ENCODE results near the gene PLPPR1. TPM values are rescaled to one million over a fixed set of nuclear protein-coding genes. Genes with fewer than 3 reads are reported as not detected.

The PLPPR1 gene
- total RNA-seq, 2 experiments from 2014 or later: not detected

DNA sequence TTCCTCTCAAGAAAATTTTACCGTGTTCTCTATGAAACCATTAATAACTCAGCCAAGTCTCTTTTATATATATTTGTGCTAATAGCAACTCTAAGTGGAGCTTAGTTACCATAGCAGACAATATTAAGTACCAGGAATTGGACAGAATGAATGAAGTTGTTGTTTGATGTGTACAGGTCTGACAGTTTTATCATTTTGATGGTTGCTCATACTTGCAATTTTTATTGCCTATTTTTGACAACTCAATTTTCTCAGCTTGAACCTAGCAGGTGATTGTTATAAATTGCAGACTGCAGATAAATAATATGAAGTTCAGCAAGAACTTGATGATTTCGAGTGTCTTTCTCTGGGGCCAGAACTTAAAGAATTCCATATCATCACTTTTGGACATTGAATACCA, 163.2 kb downstream of the PLPPR1 start:
- ChIA-PET CTCF (no interaction called here), POLR2A (no interaction called here)

DNA sequence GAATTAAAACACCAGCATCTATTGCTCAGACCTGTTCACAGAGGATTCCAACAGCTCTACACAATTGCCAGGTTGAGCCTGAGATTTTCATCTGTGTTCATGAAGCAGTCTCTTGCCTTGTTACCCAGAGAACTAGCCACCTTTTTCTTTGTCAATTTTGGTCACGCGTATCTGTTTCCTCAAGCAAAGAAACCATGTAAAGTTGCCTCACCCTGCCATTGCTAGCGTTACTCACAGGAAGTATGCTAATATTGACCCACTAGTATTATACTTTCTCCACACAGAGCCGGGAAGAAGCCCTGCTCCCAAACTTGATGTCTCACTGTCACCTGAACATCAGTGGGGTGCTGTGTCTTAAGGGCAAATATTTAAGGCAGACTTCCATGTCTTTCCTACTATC, 168.5 kb downstream of the PLPPR1 start:
- CTCF ChIA-PET: no interaction called here
- POLR2A ChIA-PET: no interaction called here

- POLR2A ChIA-PET: no interaction called here
- CTCF ChIA-PET: no interaction called here
Measured at GRCh38 chr9:101200852-101201251, 172.3 kb downstream of the PLPPR1 start.

DNA sequence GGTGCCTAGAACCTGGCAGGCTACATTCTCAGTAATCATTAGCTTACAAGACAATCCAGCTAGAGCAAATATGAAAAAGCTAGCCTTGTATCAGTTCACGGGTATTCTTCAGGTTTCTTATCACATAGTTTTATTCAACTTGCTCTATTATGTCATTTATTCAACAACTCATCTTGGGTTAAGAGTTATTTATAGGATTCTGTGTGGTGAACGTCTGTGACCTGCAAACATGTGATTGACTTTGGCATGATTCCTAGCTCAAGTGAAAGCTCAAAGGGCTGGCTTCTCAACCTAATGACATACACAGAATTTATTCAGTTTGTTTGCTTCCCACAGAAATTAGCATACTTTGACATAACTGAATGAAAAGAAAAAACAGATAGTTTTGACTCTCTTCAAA, 173.1 kb downstream of the PLPPR1 start:
- ChIA-PET CTCF (no interaction called here), POLR2A (no interaction called here)

GRCh38 chr9:101209670-101210069, 181.1 kb downstream of the PLPPR1 start:
- POLR2A ChIA-PET: no interaction called here
- CTCF ChIA-PET: no interaction called here

DNA sequence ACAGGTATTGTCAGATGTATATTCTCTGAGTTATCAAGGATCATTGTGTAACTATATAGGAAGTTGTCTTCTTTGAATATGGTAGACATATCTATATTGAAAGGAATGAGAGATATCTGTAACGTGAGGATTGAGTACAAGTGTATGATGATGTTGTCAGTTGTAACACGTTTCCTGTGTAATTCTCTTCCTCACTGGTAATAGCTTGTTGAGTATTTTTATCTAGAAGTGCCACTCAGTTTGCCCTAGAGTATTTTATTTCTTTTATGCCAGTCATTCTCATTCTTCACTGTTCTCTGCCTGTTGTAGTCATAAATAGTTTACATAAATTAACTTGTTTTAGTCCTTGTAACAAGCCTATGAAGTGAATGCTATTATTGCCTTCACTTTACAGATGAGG, 184.1 kb downstream of the PLPPR1 start:
- ChIA-PET POLR2A (no interaction called here), CTCF (no interaction called here)

- ChIA-PET POLR2A (no interaction called here), CTCF (no interaction called here)
Measured at GRCh38 chr9:101219030-101219429, 190.5 kb downstream of the PLPPR1 start.

DNA sequence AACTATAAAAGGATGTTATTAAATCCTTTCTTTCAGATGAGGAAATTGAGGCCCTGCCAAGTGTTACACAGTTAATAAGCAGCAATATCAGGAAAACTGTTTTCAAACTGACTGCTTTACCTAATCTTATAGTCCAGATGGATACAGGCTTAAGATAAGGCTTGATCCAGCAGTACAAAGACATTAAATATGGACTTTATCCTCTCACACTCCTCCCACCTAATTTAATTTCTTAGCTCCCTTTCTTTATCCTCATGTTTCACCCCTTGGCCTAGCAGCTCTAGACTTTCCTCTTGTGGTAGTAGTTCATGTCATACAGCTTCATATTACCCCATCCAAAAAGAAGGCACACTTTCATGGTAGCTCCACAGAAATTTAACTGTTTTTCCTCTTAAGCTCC, 191.8 kb downstream of the PLPPR1 start:
- CTCF ChIA-PET: no interaction called here
- POLR2A ChIA-PET: no interaction called here

GRCh38 chr9:101225271-101225670, 196.7 kb downstream of the PLPPR1 start:
- POLR2A ChIA-PET: no interaction called here
- CTCF ChIA-PET: no interaction called here

DNA sequence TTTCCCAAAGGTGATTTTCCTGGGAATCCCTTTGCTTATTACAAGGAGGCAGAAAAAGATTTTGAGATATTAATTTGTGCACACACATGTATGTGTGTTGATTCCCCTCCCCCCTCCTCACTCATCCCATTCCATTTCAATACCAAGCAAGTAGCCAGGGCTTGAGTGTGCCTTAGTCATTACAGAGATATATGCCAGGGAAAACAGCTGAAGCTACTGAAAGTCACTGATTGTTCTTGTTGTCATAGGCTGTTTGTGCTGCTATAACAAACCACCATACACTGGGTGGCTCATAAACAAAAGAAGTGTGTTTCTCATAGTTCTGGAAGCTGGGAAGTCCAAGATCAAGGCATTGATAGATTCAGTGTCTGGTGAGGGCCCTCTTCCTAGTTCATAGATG, 197.6 kb downstream of the PLPPR1 start:
- ChIA-PET POLR2A (no interaction called here), CTCF (no interaction called here)

- CTCF ChIA-PET: no interaction called here
- POLR2A ChIA-PET: no interaction called here
Measured at GRCh38 chr9:101226803-101227202, 198.3 kb downstream of the PLPPR1 start.

- POLR2A ChIA-PET: no interaction called here
- CTCF ChIA-PET: no interaction called here
Measured at GRCh38 chr9:101229606-101230005, 201.1 kb downstream of the PLPPR1 start.

- ChIA-PET POLR2A (no interaction called here), CTCF (no interaction called here)
Measured at GRCh38 chr9:101232405-101232977, 204.0 kb downstream of the PLPPR1 start.

DNA sequence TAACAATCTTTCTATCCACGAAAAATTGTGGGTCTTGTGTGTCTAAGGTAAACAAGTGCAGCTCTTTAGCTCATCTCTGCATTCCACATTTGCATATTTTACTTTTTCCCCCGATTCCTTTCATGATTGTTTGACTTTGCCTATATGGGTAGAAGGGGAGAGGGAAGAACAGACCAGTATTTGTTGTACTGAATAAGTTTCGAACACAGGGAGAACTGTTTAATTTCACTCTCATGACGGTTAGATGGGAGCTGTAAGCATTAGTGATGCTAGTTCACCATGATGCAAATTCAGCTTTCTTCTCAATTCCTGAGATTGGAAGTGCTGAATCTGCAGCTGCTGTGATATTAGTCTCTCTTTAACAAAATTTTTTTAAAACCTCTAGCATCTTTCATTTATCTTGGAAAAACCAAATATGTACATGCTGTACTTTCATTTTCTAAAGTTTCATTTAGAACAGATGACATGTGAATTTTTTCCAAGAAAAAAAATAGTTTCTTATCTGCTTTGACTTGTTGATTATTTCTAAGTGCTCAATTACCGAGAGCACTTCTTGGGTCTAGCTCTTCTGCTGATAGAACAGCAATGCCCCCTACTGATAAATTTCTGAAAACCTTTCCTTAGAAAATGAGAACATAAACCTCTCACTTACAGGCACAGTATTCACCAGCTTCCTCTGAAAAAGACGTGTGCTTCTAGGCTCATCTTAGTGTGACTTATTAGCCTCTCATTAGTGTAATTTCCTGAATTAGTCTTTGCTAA, 206.8 kb downstream of the PLPPR1 start:
- ChIA-PET POLR2A (no interaction called here), CTCF (interaction anchor here (0.6 kb wide), 1 partner anchor 198 kb away, joined by 3 read pairs; no protein-coding TSS in a partner anchor)

- ChIA-PET CTCF (no interaction called here), POLR2A (no interaction called here)
Measured at GRCh38 chr9:101242651-101243050, 214.1 kb downstream of the PLPPR1 start.

GRCh38 chr9:101246691-101247090, 218.2 kb downstream of the PLPPR1 start:
- CTCF ChIA-PET: no interaction called here
- POLR2A ChIA-PET: no interaction called here

GRCh38 chr9:101247297-101247696, 218.8 kb downstream of the PLPPR1 start:
- CTCF ChIA-PET: no interaction called here
- POLR2A ChIA-PET: no interaction called here

- POLR2A ChIA-PET: no interaction called here
- CTCF ChIA-PET: no interaction called here
Measured at GRCh38 chr9:101254733-101255433, 226.4 kb downstream of the PLPPR1 start.

GRCh38 chr9:101264727-101265126, 236.2 kb downstream of the PLPPR1 start:
- CTCF ChIA-PET: no interaction called here
- POLR2A ChIA-PET: no interaction called here

DNA sequence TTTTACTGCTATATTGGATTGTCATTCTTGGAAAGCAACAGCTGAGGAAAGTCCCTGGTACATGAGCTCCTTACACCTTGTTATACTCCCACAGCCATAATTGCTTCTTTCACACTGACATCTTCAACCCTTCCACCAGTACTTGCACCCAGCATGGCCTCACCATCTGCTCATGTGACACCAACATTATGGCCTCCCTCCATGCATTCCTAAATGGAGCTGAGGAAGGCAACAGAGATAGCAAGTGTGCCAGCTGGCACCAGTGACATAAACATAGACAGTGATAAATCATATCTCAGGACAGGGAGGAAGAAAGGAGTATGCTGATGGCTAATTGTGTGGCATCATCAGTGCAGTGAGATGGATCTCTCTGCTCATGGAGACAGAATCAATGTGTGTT, 236.7 kb downstream of the PLPPR1 start:
- ChIA-PET POLR2A (no interaction called here), CTCF (no interaction called here)

DNA sequence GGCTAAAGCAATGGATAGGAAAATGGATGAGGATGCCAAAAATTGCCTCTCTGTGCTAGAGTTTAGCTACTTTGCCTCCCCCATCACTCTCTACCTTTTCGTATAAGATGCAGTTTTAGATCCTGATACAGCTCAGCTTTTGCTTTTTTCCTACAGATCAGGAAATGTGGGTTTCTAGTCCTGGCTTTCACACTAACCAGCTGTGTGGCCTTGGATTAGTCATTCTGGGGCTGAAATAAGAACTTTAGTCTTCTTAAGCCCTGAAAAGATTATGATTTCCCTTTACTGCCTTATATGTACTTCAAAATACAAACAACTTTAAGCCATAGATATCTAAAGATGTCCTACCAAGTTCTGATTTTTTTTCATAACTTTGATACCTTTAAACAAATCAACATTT, 239.9 kb downstream of the PLPPR1 start:
- ChIA-PET POLR2A (no interaction called here), CTCF (no interaction called here)
